Spleen (tissue), 11 donors: ENCODE results near the gene PRXL2C. TPM values are rescaled to one million over a fixed set of nuclear protein-coding genes. Genes with fewer than 3 reads are reported as not detected.
"Not testable (repeated sequence)": the region's sequence is repeated elsewhere in the genome, so short reads cannot be mapped to it uniquely, and the experiment has no call there.

Experiments used
- DNase-seq: peaks from one replicate; pipeline ENCODE4 v3.0.0-alpha.2; 2020
- H3K27ac ChIP-seq, 8 donors: fragments of 200-600 bp; sonication (generic) in 7 of 8; 1 replicate in 4 of 8; 2 replicates in 4 of 8; pipeline versions ENCODE4 v1.5.0 to v1.8.0; 2016 to 2021; ENCODE audit warnings: inconsistent platforms in 4 of 8, mild to moderate bottlenecking in 4 of 8, moderate library complexity in 1 of 8
- H3K27me3 ChIP-seq, 7 donors: fragments of 200-600 bp; sonication (generic) in 6 of 7; replicated peaks in 1 of 7; 1 replicate in 4 of 7; 2 replicates in 3 of 7; pipeline versions ENCODE4 v1.5.0 to v1.8.0; 2016 to 2021; ENCODE audit warnings: inconsistent platforms in 3 of 7, mild to moderate bottlenecking in 1 of 7
- H3K36me3 ChIP-seq, 6 donors: fragments of 200-600 bp; sonication (generic) in 5 of 6; 1 replicate in 4 of 6; 2 replicates in 2 of 6; pipeline versions ENCODE4 v1.5.0 to v1.8.0; 2016 to 2021; ENCODE audit warnings: inconsistent platforms in 2 of 6
- H3K4me1 ChIP-seq, 6 donors: fragments of 200-600 bp; sonication (generic) in 5 of 6; 1 replicate in 3 of 6; 2 replicates in 3 of 6; pipeline versions ENCODE4 v1.5.0 to v1.8.0; 2016 to 2021; ENCODE audit warnings: inconsistent platforms in 3 of 6
- H3K4me3 ChIP-seq, 8 donors: fragments of 200-600 bp; sonication (generic) in 7 of 8; 1 replicate in 4 of 8; 2 replicates in 4 of 8; pipeline versions ENCODE4 v1.5.0 to v1.8.0; 2016 to 2021; ENCODE audit warnings: inconsistent platforms in 4 of 8, mild to moderate bottlenecking in 4 of 8, moderate library complexity in 2 of 8
- H3K9me3 ChIP-seq, 8 donors: fragments of 200-600 bp; sonication (generic) in 7 of 8; 1 replicate in 4 of 8; 2 replicates in 4 of 8; pipeline versions ENCODE4 v1.5.0 to v1.8.0; 2016 to 2021; ENCODE audit warnings: inconsistent platforms in 4 of 8
- POLR2A ChIP-seq, 3 donors: fragments of 450-650 bp; IDR thresholded peaks; one replicate each; pipeline ENCODE4 v1.5.1; 2017; ENCODE audit warnings: antibody characterized with exemption in 3 of 3, mild to moderate bottlenecking in 1 of 3
- POLR2AphosphoS5 ChIP-seq, 3 donors: sonication (generic); formaldehyde crosslinking; IDR thresholded peaks; one replicate each; pipeline ENCODE4 v1.5.1; 2017; ENCODE audit warnings: antibody characterized with exemption in 3 of 3
- WGBS, 5 donors: extraction: QIAGEN DNeasy Blood & Tissue Kit in 3 of 5; methylation state at CpG; one replicate each; pipeline versions ENCODE4 v1.1.5 to v1.1.7; 2013 to 2018; 5-methylcytosine and 5-hydroxymethylcytosine counted together
- intact Hi-C: fragments of 100-400 bp; cut with DNase I; formaldehyde crosslinking; loops from one replicate; pipeline ENCODE4 v1.15.0; 2023; ENCODE audit warnings: low total_unique reads
- polyA plus RNA-seq, 3 donors: library from polyadenylated mRNA; stranded (reverse); fragments of 200-250 nt; gene quantifications; one replicate each; pipeline ENCODE4 v1.2.1, GENCODE V29; 2013
- total RNA-seq, 7 donors: library from RNA; depleted of rRNA in 3 of 7; stranded (reverse); fragments of >200 nt in 3 of 7; fragmentation: NEBNext Ultra II Directional in 4 of 7; extraction: Animal tissue kit (Norgen Biotek cat#: 25700) in 4 of 7; gene quantifications; one replicate each; pipeline versions ENCODE4 v1.1.0 to v1.2.1, GENCODE V29; 2016 to 2021
- TF ChIP-seq, protein P1 (sequence below), 11 experiments: fragments of 200-600 bp in 7 of 11; fragments of 450-650 bp in 4 of 11; sonication (generic) in 4 of 11; IDR thresholded peaks in 8 of 11; conservative IDR thresholded peaks in 3 of 11; 1 replicate in 7 of 11; 2 replicates in 4 of 11; pipeline versions ENCODE4 v1.4.0 to v1.8.0; 2016 to 2021; ENCODE audit warnings: antibody characterized with exemption in 11 of 11, inconsistent platforms in 4 of 11, mild to moderate bottlenecking in 1 of 11
- donor health status: healthy with polysubstance abuse.
- donor health status: DM: no; HTN: no; CAD: no; lungs with moderate emphysema.
- donor health status: DM: no; HTN: no; CAD: no.
- donor health status: Bipolar disorder and iron deficiency.
- donor health status: healthy.
- donor health status: DM: no; HTN: no; CAD: no.
- donor health status: DM: yes; HTN: yes; CAD: no.

The PRXL2C gene
- total and polyA plus RNA-seq, 10 donors: 5.4 to 20.1 (median 14.2) TPM

DNA sequence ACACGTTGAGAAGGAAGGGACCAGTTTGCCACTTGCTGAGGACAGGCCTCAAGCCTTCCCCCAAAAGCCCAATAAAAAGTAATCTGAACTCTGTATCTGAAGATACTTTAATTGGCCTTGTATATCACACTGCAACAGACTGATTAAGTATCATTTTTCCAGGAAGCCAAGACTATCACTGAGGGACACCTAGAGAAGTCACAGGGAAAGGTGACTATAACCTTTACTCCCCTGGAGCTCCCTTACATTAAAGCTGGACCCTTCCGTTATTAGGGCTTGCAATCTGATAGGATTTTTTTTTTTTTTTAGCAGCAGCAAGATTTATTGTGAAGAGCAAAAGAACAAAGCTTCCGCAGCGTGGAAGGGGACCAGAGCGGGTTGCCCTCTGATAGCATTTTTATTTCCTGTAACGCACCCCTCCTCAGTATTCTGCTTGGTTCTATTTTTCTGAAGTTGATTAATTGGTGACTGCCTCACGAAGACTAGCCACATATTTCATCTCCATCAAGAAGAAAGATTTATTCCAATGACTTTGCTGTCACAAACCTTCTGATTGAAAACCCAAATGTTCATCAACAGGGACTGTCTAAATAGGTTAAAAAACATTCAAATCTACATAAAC lies 38.2 kb downstream of the PRXL2C start:
- H3K4me1 ChIP-seq: peaks cover 0 to 23% (median 17%) of the 10 kb centered on the region in 6 donors
- WGBS, 5 donors: 84 to 93% (median 86%) methylated on average over 7 of the region's 7 CpGs
- no peak overlapping the region for H3K4me3 ChIP-seq
- no peaks in the 10 kb centered on the region for H3K9me3 ChIP-seq
- intact Hi-C loops: no loop called here
- no peak overlapping the region for H3K27ac ChIP-seq
- H3K27me3 ChIP-seq: peaks cover 0 to 64% (median 24%) of the 10 kb centered on the region in 7 donors
- no peaks in the 10 kb centered on the region for H3K36me3 ChIP-seq
- TF ChIP-seq POLR2AphosphoS5 (IDR thresholded peaks at IDR 0.05): no peak
- TF ChIP-seq POLR2A (IDR thresholded peaks at IDR 0.05): no peak
- TF ChIP-seq, protein P1, sequence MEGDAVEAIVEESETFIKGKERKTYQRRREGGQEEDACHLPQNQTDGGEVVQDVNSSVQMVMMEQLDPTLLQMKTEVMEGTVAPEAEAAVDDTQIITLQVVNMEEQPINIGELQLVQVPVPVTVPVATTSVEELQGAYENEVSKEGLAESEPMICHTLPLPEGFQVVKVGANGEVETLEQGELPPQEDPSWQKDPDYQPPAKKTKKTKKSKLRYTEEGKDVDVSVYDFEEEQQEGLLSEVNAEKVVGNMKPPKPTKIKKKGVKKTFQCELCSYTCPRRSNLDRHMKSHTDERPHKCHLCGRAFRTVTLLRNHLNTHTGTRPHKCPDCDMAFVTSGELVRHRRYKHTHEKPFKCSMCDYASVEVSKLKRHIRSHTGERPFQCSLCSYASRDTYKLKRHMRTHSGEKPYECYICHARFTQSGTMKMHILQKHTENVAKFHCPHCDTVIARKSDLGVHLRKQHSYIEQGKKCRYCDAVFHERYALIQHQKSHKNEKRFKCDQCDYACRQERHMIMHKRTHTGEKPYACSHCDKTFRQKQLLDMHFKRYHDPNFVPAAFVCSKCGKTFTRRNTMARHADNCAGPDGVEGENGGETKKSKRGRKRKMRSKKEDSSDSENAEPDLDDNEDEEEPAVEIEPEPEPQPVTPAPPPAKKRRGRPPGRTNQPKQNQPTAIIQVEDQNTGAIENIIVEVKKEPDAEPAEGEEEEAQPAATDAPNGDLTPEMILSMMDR (IDR thresholded peaks at IDR 0.05 in 8 of 11, conservative IDR thresholded peaks at IDR 0.05 in 3 of 11): no peak
- no peak for DNase-seq

DNA sequence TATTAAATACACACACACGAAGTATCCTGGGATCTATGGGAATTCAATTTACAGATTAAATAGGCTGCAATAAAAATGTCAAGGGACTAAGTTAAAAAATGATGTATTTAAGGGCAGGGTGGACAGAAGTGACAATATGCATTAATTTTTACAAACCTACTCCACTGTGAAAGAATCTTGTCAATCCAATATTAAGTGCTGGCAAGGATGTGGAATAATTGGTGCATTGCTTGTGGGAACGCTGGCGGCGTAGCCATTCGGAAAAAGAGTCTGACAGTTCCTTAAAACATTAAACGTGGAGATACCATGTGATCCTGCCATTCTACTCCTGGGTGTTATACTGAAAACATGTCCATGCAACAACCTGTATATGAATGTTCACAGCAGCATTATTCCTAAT lies 39.7 kb downstream of the PRXL2C start:
- Histone ChIP-seq H3K4me1 (peaks cover 0 to 20% (median 15%) of the 10 kb centered on the region in 6 donors), H3K36me3 (no peaks in the 10 kb centered on the region), H3K27me3 (peaks cover 0 to 53% (median 16%) of the 10 kb centered on the region in 7 donors), H3K9me3 (no peaks in the 10 kb centered on the region), H3K4me3 (no peak overlapping the region), H3K27ac (no peak overlapping the region)
- no peak for DNase-seq
- TF ChIP-seq POLR2AphosphoS5 (IDR thresholded peaks at IDR 0.05): no peak
- TF ChIP-seq POLR2A (IDR thresholded peaks at IDR 0.05): no peak
- TF ChIP-seq, protein P1 (IDR thresholded peaks at IDR 0.05 in 8 of 11, conservative IDR thresholded peaks at IDR 0.05 in 3 of 11): no peak
- 87 to 93% (median 88%) methylated on average over 6 of the region's 6 CpGs for WGBS, 5 donors
- intact Hi-C loops: no loop called here

DNA sequence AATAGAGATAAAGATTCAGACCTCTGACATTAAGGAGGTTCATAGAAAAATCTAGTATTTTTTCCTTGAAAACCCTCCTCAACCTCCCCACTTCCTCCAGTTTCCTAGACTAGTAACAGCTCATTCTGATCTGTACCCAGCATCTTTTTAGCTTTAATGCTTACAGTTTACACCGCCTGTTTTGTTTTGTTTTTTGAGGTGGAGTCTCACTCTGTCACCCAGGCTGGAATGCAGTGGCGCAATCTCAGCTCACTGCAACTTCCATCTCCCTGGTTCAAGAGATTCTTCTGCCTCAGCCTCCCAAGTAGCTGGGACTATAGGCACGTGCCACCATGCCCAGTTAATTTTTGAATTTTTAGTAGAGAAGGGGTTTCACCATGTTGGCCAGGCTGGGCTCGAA lies 40.5 kb downstream of the PRXL2C start:
- Histone ChIP-seq H3K4me1 (peaks cover 0 to 12% (median 10%) of the 10 kb centered on the region in 6 donors), H3K27me3 (peaks cover 0 to 45% (median 16%) of the 10 kb centered on the region in 7 donors)
- H3K27ac ChIP-seq, H3K4me3 ChIP-seq, H3K9me3 ChIP-seq, H3K36me3 ChIP-seq, DNase-seq, intact Hi-C loops: not testable (repeated sequence)
- WGBS, 5 donors: 76 to 94% (median 87%) methylated on average over 4 of the region's 4 CpGs

DNA sequence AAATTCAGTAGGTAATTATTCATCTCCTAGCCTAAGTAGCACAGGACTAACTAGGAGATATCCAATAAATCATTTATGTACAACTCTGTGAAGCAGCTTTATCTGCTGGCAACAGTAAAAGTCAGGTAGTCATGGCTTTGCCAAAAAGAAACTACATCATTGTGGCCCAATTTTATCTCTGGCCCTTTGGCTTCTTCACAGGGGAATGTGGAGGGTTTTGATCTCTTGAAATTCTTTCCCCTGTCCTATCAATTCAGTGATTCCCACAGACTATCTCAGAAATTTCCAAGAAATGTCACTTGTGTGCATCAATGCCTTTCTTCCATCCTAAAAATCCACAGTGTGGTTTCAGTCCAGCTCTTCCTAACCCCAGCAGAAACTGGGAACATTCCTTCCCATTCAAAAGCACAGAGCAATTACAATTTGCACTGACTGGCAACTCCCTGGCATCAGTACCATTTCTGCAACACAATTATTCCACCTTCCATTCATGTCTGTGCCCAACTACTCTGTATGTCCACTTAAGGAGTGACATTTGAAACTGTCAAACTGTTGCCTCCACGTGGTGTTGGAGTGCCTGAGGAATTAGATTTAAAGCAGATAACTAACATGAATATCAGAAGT lies 42.0 kb downstream of the PRXL2C start:
- WGBS, 5 donors: 35 to 47% (median 44%) methylated on average over 1 of the region's 1 CpG

More for the DNA sequence above, 42.0 kb downstream of the PRXL2C start:
- DNase-seq: no peak
- peaks cover 0 to under 1% (median 0%) of the 10 kb centered on the region in 6 donors for H3K4me1 ChIP-seq
- peaks cover 0 to 31% (median 5%) of the 10 kb centered on the region in 7 donors for H3K27me3 ChIP-seq
- H3K4me3 ChIP-seq: no peak overlapping the region
- TF ChIP-seq POLR2A (IDR thresholded peaks at IDR 0.05) (no peak), POLR2AphosphoS5 (IDR thresholded peaks at IDR 0.05) (no peak)
- TF ChIP-seq, protein P1 (IDR thresholded peaks at IDR 0.05 in 8 of 11, conservative IDR thresholded peaks at IDR 0.05 in 3 of 11): no peak
- intact Hi-C loops: no loop called here
- H3K9me3 ChIP-seq: no peaks in the 10 kb centered on the region
- no peaks in the 10 kb centered on the region for H3K36me3 ChIP-seq
- H3K27ac ChIP-seq: no peak overlapping the region
